H9 (cell line): Measurements from ENCODE around the gene NDST1. TPM values are rescaled to one million over a fixed set of nuclear protein-coding genes. Genes with fewer than 3 reads are reported as not detected.

ENCODE experiments used
- DNase-seq: peaks from one replicate; pipeline ENCODE4 v3.0.0-alpha.2; 2017
- H2AFZ ChIP-seq: one replicate; pipeline ENCODE4 v1.6.1; 2013; ENCODE audit warnings: mild to moderate bottlenecking, low read length, control low read depth, moderate library complexity
- H2AK5ac ChIP-seq: 2 replicates; pipeline ENCODE4 v1.6.1; 2013; ENCODE audit warnings: low read length, control low read depth, mixed read lengths; ENCODE audit not compliant: insufficient read length
- H2BK120ac ChIP-seq: one replicate; pipeline ENCODE4 v1.6.1; 2013; ENCODE audit warnings: low read depth, mild to moderate bottlenecking, low read length, control low read depth, inconsistent platforms; ENCODE audit not compliant: poor library complexity, severe bottlenecking
- H2BK12ac ChIP-seq: 2 replicates; pipeline ENCODE4 v1.6.1; 2013; ENCODE audit warnings: low read length, control low read depth, mixed read lengths, low read depth; ENCODE audit not compliant: insufficient read length
- H2BK15ac ChIP-seq: 2 replicates; pipeline ENCODE4 v1.6.1; 2013; ENCODE audit warnings: low read depth, low read length, control low read depth
- H2BK20ac ChIP-seq: one replicate; pipeline ENCODE4 v1.6.1; 2013; ENCODE audit warnings: low read depth, mild to moderate bottlenecking, low read length, control low read depth, inconsistent platforms; ENCODE audit not compliant: poor library complexity, severe bottlenecking
- H2BK5ac ChIP-seq: 2 replicates; pipeline ENCODE4 v1.6.1; 2013; ENCODE audit warnings: low read length, control low read depth, mixed read lengths; ENCODE audit not compliant: insufficient read length
- H3K14ac ChIP-seq: 2 replicates; pipeline ENCODE4 v1.6.1; 2013; ENCODE audit warnings: low read length, control low read depth; ENCODE audit not compliant: insufficient read depth
- H3K18ac ChIP-seq: 2 replicates; pipeline ENCODE4 v1.6.1; 2013; ENCODE audit warnings: low read depth, mild to moderate bottlenecking, mixed read lengths, low read length, control low read depth; ENCODE audit not compliant: insufficient read length
- H3K23ac ChIP-seq: 2 replicates; pipeline ENCODE4 v1.6.1; 2013; ENCODE audit warnings: low read length, control low read depth, mixed read lengths, low read depth; ENCODE audit not compliant: insufficient read length
- H3K23me2 ChIP-seq: 2 replicates; pipeline ENCODE4 v1.6.1; 2013; ENCODE audit warnings: low read depth, mild to moderate bottlenecking, mixed read lengths, low read length, control low read depth; ENCODE audit not compliant: insufficient read length, poor library complexity, severe bottlenecking
- H3K27ac ChIP-seq: 2 replicates; pipeline ENCODE4 v1.5.1; 2013; ENCODE audit warnings: low read length, control low read depth, mixed read lengths, low read depth; ENCODE audit not compliant: insufficient read length
- H3K27me3 ChIP-seq: 2 replicates; pipeline ENCODE4 v1.6.1; 2013; ENCODE audit warnings: low read length, control low read depth, inconsistent platforms; ENCODE audit not compliant: insufficient read depth
- H3K4ac ChIP-seq: 2 replicates; pipeline ENCODE4 v1.6.1; 2013; ENCODE audit warnings: low read depth, mild to moderate bottlenecking, control low read depth, inconsistent platforms, low read length, moderate library complexity
- H3K4me1 ChIP-seq: 2 replicates; pipeline ENCODE4 v1.6.1; 2013; ENCODE audit warnings: low read length, control low read depth, inconsistent platforms; ENCODE audit not compliant: insufficient read depth
- H3K4me2 ChIP-seq: 2 replicates; pipeline ENCODE4 v1.6.1; 2013; ENCODE audit warnings: low read length, control low read depth, mixed read lengths; ENCODE audit not compliant: insufficient read length, insufficient read depth
- H3K56ac ChIP-seq: 2 replicates; pipeline ENCODE4 v1.6.1; 2013; ENCODE audit warnings: low read depth, mild to moderate bottlenecking, mixed read lengths, low read length, control low read depth; ENCODE audit not compliant: insufficient read length
- H3K79me1 ChIP-seq: 2 replicates; pipeline ENCODE4 v1.6.1; 2013; ENCODE audit warnings: low read depth, mild to moderate bottlenecking, moderate library complexity, low read length, control low read depth, inconsistent platforms; ENCODE audit not compliant: insufficient read depth, poor library complexity, severe bottlenecking
- H3K79me2 ChIP-seq: 2 replicates; pipeline ENCODE4 v1.6.1; 2013; ENCODE audit warnings: low read length, control low read depth, inconsistent platforms; ENCODE audit not compliant: insufficient read depth
- H3K9ac ChIP-seq: 2 replicates; pipeline ENCODE4 v1.6.1; 2013; ENCODE audit warnings: low read length, control low read depth, mixed read lengths; ENCODE audit not compliant: insufficient read length; ENCODE audit errors: extremely low read depth
- H3K9me3 ChIP-seq: one replicate; pipeline ENCODE4 v1.6.1; 2013; ENCODE audit warnings: low read depth, low read length, inconsistent platforms; ENCODE audit not compliant: control insufficient read depth
- H3T11ph ChIP-seq: one replicate; pipeline ENCODE4 v1.6.1; 2013; ENCODE audit warnings: mild to moderate bottlenecking, low read length, control low read depth, inconsistent platforms
- H4K20me1 ChIP-seq: one replicate; pipeline ENCODE4 v1.6.1; 2013; ENCODE audit not compliant: control insufficient read depth, insufficient read length, insufficient read depth
- H4K5ac ChIP-seq: 2 replicates; pipeline ENCODE4 v1.6.1; 2013; ENCODE audit warnings: low read depth, mild to moderate bottlenecking, mixed read lengths, low read length, control low read depth; ENCODE audit not compliant: insufficient read length
- H4K8ac ChIP-seq: replicated peaks from 2 replicates; pipeline ENCODE4 v1.6.1; 2013; ENCODE audit warnings: low read length, control low read depth, mixed read lengths, low read depth; ENCODE audit not compliant: insufficient read length
- H4K91ac ChIP-seq: 2 replicates; pipeline ENCODE4 v1.6.1; 2013; ENCODE audit warnings: low read depth, mild to moderate bottlenecking, moderate library complexity, mixed read lengths, low read length, control low read depth; ENCODE audit not compliant: insufficient read length
- H3K27ac Mint-ChIP-seq, 3 experiments: 2 replicates in 2 of 3; 3 replicates in 1 of 3; pipeline ENCODE4 v1.8.0; 2020 to 2021; ENCODE audit warnings: mixed read lengths in 3 of 3, mild to moderate bottlenecking in 1 of 3, moderate library complexity in 1 of 3
- H3K27me3 Mint-ChIP-seq: 2 replicates; pipeline ENCODE4 v1.8.0; 2021; ENCODE audit warnings: low read depth, mild to moderate bottlenecking, moderate library complexity, mixed read lengths
- H3K36me3 Mint-ChIP-seq, 3 experiments: 2 replicates in 2 of 3; 3 replicates in 1 of 3; pipeline ENCODE4 v1.8.0; 2020 to 2021; ENCODE audit warnings: low read depth in 3 of 3, mixed read lengths in 3 of 3; ENCODE audit not compliant: insufficient read depth in 1 of 3
- H3K4me1 Mint-ChIP-seq, 2 experiments: 2 replicates each; pipeline ENCODE4 v1.8.0; 2020; ENCODE audit warnings: mixed read lengths in 2 of 2
- H3K4me3 Mint-ChIP-seq, 2 experiments: 2 replicates in 1 of 2; 3 replicates in 1 of 2; pipeline ENCODE4 v1.8.0; 2020 to 2021; ENCODE audit warnings: mild to moderate bottlenecking in 2 of 2, mixed read lengths in 2 of 2, moderate library complexity in 1 of 2
- H3K9me3 Mint-ChIP-seq, 2 experiments: 2 replicates in 1 of 2; 3 replicates in 1 of 2; pipeline ENCODE4 v1.8.0; 2020; ENCODE audit warnings: mild to moderate bottlenecking in 2 of 2, mixed read lengths in 2 of 2, moderate library complexity in 1 of 2
- CTCF ChIP-seq: fragments of 200-600 bp; sonication (generic); conservative IDR thresholded peaks from 3 replicates; pipeline ENCODE4 v1.8.0; 2021; ENCODE audit warnings: antibody characterized with exemption, mild to moderate bottlenecking
- WGBS: extraction: QIAGEN DNeasy Blood & Tissue Kit; methylation state at CpG from one replicate; pipeline ENCODE4 v1.1.7; 2013; ENCODE audit warnings: missing lambda C conversion rate, low lambda C conversion rate, mixed read lengths; ENCODE audit not compliant: insufficient read length; ENCODE audit errors: extremely low coverage; 5-methylcytosine and 5-hydroxymethylcytosine counted together
- total RNA-seq: library from RNA; stranded (reverse); gene quantifications from 2 replicates; pipeline ENCODE4 v1.2.1, GENCODE V29; 2021

The NDST1 gene
- total RNA-seq, 1 experiment from 2014 or later: 65.5 TPM

GRCh38 chr5:150531686-150532085, 23.8 kb downstream of the NDST1 start:
- Histone ChIP-seq H2BK5ac (no peak overlapping the region), H2AFZ (no peak overlapping the region), H2BK12ac (no peak overlapping the region), H3K4me2 (no peak overlapping the region), H2BK15ac (no peak overlapping the region), H2BK20ac (no peak overlapping the region), H3K56ac (no peak overlapping the region), H3K4ac (no peak overlapping the region), H3K79me1 (peaks cover 2% of the 10 kb centered on the region), H4K8ac (no peak overlapping the region), H3K79me2 (no peaks in the 10 kb centered on the region; the same call in 1 of the 2 replicates), H2AK5ac (no peak overlapping the region), H3K14ac (no peak overlapping the region), H2BK120ac (no peak overlapping the region), H3K27me3 (no peaks in the 10 kb centered on the region), H3K23me2 (no peaks in the 10 kb centered on the region), H3K9me3 (no peaks in the 10 kb centered on the region), H3K9ac (no peak overlapping the region), H4K20me1 (no peaks in the 10 kb centered on the region), H3K18ac (no peak overlapping the region), H3K23ac (no peak overlapping the region), H3K27ac (no peak overlapping the region), H4K91ac (no peak overlapping the region), H4K5ac (no peak overlapping the region), H3K4me1 (no peaks in the 10 kb centered on the region; the same call in 1 of the 2 replicates), H3T11ph (no peak overlapping the region)
- H3K4me1 Mint-ChIP-seq: peaks cover 18 to 25% of the 10 kb centered on the region in 2 experiments
- H3K27ac Mint-ChIP-seq: peak overlapping the region in 1 of 3 experiments; percentile 63; a peak in 1 of 7 replicates
- H3K9me3 Mint-ChIP-seq: no peaks in the 10 kb centered on the region
- no CpG with 5 or more reads among the region's 9 CpGs for WGBS
- no peak for DNase-seq
- peaks cover 27 to 57% (median 44%) of the 10 kb centered on the region in 3 experiments; a peak in 6 of 7 replicates for H3K36me3 Mint-ChIP-seq
- H3K4me3 Mint-ChIP-seq: no peak overlapping the region
- no peaks in the 10 kb centered on the region for H3K27me3 Mint-ChIP-seq
- TF ChIP-seq CTCF: no peak
